ENCODE results near the gene LCE3C. TPM values are rescaled to one million over a fixed set of nuclear protein-coding genes. Genes with fewer than 3 reads are reported as not detected.
"Not testable (repeated sequence)": the region's sequence is repeated elsewhere in the genome, so short reads cannot be mapped to it uniquely, and the experiment has no call there.

The LCE3C gene, protein sequence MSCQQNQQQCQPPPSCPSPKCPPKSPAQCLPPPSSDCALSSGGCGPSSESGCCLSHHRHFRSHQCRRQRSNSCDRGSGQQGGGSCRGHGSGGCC
- total RNA-seq: not detected
- long read RNA-seq: 0 reads

DNA sequence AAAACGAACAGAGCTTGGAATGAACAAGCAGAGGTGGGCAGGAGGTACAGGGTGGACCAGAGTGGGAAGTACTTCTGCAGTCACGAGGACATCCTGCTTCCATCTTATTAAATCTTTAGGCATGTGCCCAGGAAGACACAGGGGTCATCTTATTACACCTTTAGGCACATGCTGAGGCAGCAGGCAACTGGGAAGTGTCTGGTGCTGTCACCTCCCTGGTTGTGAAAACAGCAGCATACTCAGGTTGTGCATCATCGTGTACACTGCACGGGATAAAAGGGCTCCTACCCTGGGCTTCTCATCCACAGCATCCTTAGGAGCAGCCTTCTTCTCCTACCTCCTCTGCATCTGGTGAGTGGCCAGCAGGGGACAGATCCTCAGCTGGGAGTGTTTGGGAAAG is at the start of gene LCE3C:
Gene LCE3C, plus strand, starts transcription at position 301 of the 400 bp plus-strand sequence. CDS start 498 bp downstream, outside the sequence.
- intact Hi-C loops (cut with DNase I): no loop called here

DNA sequence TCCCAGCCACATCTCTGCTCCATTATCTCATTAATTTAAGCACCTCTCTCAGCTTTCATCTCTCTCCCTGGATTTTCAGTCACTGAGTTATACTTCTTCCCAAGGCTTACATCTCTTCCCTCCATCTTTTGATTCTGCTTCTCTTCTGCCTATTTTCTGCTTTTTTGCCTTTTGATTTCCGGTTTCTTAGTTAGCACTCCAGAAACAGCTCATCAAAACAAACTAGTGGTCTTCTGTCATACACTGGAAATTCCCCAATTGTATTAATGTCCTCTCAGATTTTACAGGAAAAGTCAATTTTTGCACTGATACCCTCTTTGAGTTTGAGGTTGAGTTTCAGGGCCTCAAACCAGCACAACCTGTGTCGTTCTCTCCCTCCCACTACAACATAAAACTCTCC is 34.9 kb upstream of the LCE3C start:
- no peak for DNase-seq (ENCODE audit: low spot score)
- intact Hi-C loops (cut with DNase I): no loop called here

More for the DNA sequence above, at the start of gene LCE3C:
- DNase-seq (ENCODE audit: low spot score): no peak

- DNase-seq (ENCODE audit: low spot score): no peak
Observed at GRCh38 chr1:152565535-152566215, 34.4 kb upstream of the LCE3C start.

GRCh38 chr1:152566681-152567080 is 33.4 kb upstream of the LCE3C start, which contains the start of gene LCE3E:
TSS of gene LCE3E (minus strand) at chr1:152566780. CDS start at chr1:152566208, 572 bp downstream.
- no peak for DNase-seq (ENCODE audit: low spot score)
- intact Hi-C loops (cut with DNase I): no loop called here

More at GRCh38 chr1:152565535-152566215, 34.4 kb upstream of the LCE3C start:
- intact Hi-C loops (cut with DNase I): no loop called here

- intact Hi-C loops (cut with DNase I): no loop called here
- no peak for DNase-seq (ENCODE audit: low spot score)
Observed at GRCh38 chr1:152577168-152577567, 22.9 kb upstream of the LCE3C start.

DNA sequence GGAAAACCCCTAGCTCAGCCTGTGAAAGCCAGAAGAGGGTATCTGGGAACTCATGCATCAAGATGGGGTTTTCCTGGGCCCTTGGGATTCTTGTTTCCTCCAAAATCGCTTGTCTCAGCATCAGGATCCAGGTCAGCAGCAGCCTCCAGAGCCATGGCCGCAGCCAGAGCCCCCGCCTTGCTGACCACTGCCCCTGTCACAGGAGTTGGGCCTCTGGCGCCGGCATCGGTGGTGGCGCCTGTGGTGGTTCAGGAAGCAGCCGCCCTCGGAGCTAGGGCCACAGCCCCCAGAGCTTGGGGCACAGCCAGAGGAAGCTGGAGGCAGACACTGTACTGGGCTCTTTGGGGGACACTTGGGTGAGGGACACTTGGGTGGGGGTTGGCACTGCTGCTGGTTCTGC is 20.5 kb upstream of the LCE3C start:
- DNase-seq (ENCODE audit: low spot score); intact Hi-C loops (cut with DNase I): not testable (repeated sequence)

DNA sequence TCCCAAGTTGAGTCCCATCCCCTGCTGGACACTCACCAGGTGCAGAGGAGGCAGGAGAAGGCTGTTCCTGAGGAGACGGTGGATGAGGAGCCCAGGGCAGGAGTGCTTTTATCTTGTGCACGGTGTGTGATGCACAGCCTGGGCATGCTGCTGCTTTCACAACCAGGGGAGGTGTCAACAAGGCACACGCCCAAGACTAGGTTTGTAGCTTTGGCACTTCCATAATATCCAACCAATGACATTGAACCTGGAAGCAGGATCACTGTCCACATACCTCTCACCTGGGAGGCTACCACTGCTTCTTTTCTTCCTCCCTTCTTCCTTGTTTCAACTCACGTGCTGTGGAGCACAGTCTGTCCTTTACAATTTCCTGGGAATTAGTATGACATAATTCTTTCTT is 19.6 kb upstream of the LCE3C start, which contains the start of gene LCE3D:
Gene LCE3D, minus strand, starts transcription at position 84 of the 400 bp plus-strand sequence. CDS start 580 bp downstream, outside the sequence.
- no peak for DNase-seq (ENCODE audit: low spot score)
- intact Hi-C loops (cut with DNase I): no loop called here

DNA sequence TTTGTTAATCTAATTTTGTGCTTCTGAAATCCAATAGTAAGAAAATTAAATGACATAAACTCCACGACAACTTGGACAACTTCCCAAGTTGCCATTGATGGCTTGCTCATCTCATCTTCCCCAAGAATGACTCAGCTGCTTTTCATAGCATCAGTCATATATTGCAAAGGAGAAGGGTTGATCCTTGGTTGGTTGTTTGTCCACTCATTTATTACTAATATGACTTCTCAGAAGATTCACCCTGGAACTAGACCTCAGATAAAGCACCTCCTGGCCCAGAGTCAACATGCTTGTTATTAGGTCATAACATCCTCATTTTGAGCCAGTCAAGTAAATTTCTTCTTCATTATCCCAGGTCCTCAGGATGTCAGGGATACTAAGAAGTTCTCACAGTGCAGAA is 17.4 kb upstream of the LCE3C start:
- intact Hi-C loops (cut with DNase I): no loop called here
- DNase-seq (ENCODE audit: low spot score): no peak

GRCh38 chr1:152585586-152585985 is 14.4 kb upstream of the LCE3C start:
- intact Hi-C loops (cut with DNase I): no loop called here
- DNase-seq (ENCODE audit: low spot score): no peak

DNA sequence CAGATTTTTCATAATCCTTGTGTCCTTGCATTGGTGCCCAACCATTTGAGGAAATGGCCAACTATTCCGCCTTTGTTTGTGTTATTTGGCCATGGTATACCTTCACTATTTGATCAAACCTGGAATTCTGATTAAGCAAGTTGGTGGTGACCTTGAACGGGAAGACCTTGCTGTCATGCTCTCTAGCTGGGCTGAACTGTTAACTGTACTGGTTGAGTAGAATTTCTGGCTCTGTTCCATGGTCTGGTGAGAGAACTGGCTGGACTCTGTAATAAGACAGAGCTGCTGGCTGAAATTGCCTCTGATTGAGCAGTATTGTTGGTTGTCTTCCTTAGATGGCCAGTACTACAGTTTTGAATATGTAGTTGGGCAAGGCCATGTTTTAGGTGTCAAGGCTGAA is 3.0 kb upstream of the LCE3C start:
- intact Hi-C loops (cut with DNase I): no loop called here
- DNase-seq (ENCODE audit: low spot score): no peak

GRCh38 chr1:152613511-152613910 is 13.5 kb downstream of the LCE3C start, which contains the start of gene LCE3B:
TSS of gene LCE3B (plus strand) at chr1:152613811. CDS start at chr1:152613811, 0 bp downstream.
- no peak for DNase-seq (ENCODE audit: low spot score)
- intact Hi-C loops (cut with DNase I): no loop called here

- intact Hi-C loops (cut with DNase I): no loop called here
- no peak for DNase-seq (ENCODE audit: low spot score)
Observed at GRCh38 chr1:152621993-152622392, 22.0 kb downstream of the LCE3C start.

GRCh38 chr1:152622803-152623202 is 22.8 kb downstream of the LCE3C start, which contains the start of gene LCE3A:
TSS of gene LCE3A (minus strand) at chr1:152623103. CDS start at chr1:152623103, 0 bp downstream.
- no peak for DNase-seq (ENCODE audit: low spot score)
- intact Hi-C loops (cut with DNase I): no loop called here

DNA sequence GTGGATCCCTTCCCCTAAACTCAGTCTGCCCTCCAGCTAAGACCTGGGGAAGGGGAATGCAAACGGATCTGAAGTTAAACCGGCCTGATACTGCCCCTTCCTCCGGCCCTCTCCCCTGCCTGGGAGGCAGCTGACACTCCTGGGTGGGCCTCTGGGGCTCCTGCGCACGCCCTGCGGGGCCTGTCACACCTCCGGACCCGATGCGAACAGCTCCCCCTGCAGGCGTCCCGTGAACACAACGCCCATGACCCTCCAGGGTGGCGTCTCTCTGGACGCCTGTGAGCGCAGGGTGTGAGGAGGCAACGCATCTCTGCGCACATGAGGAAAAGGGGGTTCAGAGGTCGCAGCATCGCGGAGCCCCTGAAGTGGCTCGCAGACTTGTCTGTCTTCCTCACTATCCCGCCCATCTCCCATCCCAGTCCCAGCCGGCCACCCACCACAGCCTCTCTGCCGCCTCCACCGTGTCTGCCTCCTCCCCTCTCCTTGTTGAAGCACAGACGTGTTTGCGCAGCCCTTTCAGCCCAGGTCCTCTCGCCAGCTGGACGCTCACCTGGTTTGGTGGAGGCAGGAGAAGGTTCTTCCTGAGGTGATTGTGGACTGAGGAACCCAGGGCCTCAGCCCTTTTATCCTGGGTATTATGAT is 23.3 kb downstream of the LCE3C start:
- DNase-seq (ENCODE audit: low spot score): no peak
- intact Hi-C loops (cut with DNase I): no loop called here

DNA sequence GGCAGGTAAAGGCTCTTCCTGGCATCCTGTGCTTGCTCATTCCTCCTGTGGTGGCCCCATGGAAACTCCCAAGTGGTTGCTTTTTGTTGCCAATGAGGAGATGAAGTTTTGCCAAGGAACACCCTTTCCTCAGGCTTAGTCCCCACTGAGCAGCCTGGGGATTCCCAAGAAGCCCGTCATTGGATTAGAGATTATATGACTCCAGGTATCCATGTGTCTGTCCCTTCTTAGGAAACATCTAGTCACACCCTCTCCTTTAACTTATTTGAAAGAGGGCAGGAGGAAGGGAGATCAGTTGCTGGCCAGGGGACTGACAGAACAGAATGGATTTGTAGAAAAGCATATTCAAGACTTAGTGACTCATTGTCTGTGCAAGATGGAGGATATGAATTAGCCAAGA is 26.7 kb downstream of the LCE3C start:
- no peak for DNase-seq (ENCODE audit: low spot score)
- intact Hi-C loops (cut with DNase I): no loop called here

DNA sequence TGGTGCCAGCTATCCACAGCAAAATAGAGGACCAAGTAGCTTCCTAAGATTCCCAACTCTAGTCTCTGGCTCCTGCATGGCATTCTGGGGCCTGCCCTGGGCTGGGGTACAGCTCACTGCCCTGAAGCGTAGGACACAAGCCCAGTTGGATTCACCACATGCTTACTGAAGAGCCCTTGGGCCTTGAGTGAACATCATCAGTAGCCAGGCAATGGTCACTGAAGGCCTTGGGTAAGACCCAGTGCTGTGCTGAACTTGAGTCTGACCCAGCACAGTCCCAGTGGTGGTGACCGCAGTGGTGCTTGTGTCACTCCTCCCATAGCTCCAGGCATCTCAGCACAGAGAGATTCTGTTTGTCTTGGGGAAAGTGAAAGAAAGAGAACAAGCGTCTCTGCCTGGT is 30.6 kb downstream of the LCE3C start:
- intact Hi-C loops (cut with DNase I): no loop called here
- DNase-seq (ENCODE audit: low spot score): no peak

DNA sequence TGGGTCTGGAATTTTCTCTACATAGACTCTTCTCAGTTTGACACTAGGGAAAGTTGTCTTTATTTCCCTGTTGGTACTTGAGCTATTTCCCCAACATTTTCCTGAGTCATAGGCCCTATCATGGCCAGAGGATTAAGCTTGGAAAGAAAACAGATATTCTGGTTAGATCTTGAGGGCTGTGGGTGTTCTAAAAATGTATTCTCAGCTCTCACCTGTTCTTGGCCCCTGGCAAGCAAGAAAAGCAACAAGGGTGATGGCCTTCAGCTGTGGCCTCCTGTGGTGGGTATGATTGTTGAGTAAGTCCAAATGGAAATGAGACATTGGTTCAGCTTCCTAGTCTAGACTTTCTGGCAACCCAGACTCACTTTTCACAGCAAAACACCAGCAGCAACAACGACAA is 40.3 kb downstream of the LCE3C start:
- DNase-seq (ENCODE audit: low spot score): no peak
- intact Hi-C loops (cut with DNase I): no loop called here

DNA sequence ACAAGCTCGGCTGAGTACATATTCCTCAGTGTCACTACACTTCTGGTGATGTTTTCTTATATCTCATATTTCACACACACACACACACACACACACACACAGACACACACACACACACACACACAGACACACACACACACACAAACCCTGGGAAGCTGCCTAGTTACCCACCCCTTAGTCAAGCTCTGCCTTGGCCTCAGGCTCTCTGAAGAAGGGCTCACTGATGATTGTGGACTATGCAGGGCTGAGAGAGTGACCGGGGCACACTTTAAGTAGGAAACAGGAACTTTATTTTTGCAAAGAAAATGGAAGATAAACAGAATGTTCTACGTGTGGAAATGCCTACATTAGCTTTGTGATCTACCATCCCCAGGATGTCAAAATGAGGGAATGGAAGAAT is 43.9 kb downstream of the LCE3C start:
- intact Hi-C loops (cut with DNase I): no loop called here
- no peak for DNase-seq (ENCODE audit: low spot score)

GRCh38 chr1:152645146-152645545 is 45.1 kb downstream of the LCE3C start:
- intact Hi-C loops (cut with DNase I): no loop called here
- no peak for DNase-seq (ENCODE audit: low spot score)

GRCh38 chr1:152646656-152647055 is 46.6 kb downstream of the LCE3C start:
- intact Hi-C loops (cut with DNase I): no loop called here
- no peak for DNase-seq (ENCODE audit: low spot score)
